Loucy (cell line): ENCODE results near the gene PCK1.

Experiments used
- CTCF ChIP-seq: fragments of 200-600 bp; sonication (generic); conservative IDR thresholded peaks from 2 replicates; pipeline ENCODE4 v1.5.1; 2014; ENCODE audit warnings: mild to moderate bottlenecking, antibody characterized with exemption, low read length
- EZH2phosphoT487 ChIP-seq: fragments of 200-600 bp; IDR thresholded peaks from 2 replicates; pipeline ENCODE4 v1.6.1; 2018; ENCODE audit warnings: antibody characterized with exemption, mild to moderate bottlenecking, moderate library complexity, borderline replicate concordance

- no peak for TF ChIP-seq EZH2phosphoT487
- no peak for TF ChIP-seq CTCF
These were observed 35.4 kb downstream of the PCK1 start for GRCh38 chr20:57596358-57596757.
